ENCODE measurements around the gene WDR64. TPM values are rescaled to one million over a fixed set of nuclear protein-coding genes. Genes with fewer than 3 reads are reported as not detected.
"Not testable (repeated sequence)": the region's sequence is repeated elsewhere in the genome, so short reads cannot be mapped to it uniquely, and the experiment has no call there.

The WDR64 gene
- total RNA-seq, 2 donors from 2014 or later = 0.12 TPM; not detected in 1

- Mint-ChIP-seq H3K36me3 (ENCODE audit: insufficient read depth in 2 of 2) (no peaks in the 10 kb centered on the region), H3K4me1 (ENCODE audit: low read depth) (peaks cover 6% of the 10 kb centered on the region), H3K4me3 (no peak overlapping the region), H3K27ac (no peak overlapping the region), H3K9me3 (peaks cover 0 to 2% of the 10 kb centered on the region in 2 donors), H3K27me3 (ENCODE audit: low read depth) (peaks cover 8% of the 10 kb centered on the region)
- ATAC-seq (replicated peaks in 1 of 2) = no peak
- no peak for DNase-seq
Measured at GRCh38 chr1:241648159-241648558, 3.9 kb upstream of the WDR64 start.

GRCh38 chr1:241654019-241654418 lies 1.9 kb downstream of the WDR64 start:
- peaks cover 6% of the 10 kb centered on the region for H3K4me1 Mint-ChIP-seq (ENCODE audit: low read depth)
- no peak overlapping the region for H3K27ac Mint-ChIP-seq
- ATAC-seq (replicated peaks in 1 of 2) (no peak), DNase-seq (no peak)
- peaks cover 0 to 2% of the 10 kb centered on the region in 2 donors for H3K9me3 Mint-ChIP-seq
- H3K36me3 Mint-ChIP-seq (ENCODE audit: insufficient read depth in 2 of 2) = no peaks in the 10 kb centered on the region
- peaks cover 16% of the 10 kb centered on the region for H3K27me3 Mint-ChIP-seq (ENCODE audit: low read depth)
- H3K4me3 Mint-ChIP-seq = no peak overlapping the region

DNA sequence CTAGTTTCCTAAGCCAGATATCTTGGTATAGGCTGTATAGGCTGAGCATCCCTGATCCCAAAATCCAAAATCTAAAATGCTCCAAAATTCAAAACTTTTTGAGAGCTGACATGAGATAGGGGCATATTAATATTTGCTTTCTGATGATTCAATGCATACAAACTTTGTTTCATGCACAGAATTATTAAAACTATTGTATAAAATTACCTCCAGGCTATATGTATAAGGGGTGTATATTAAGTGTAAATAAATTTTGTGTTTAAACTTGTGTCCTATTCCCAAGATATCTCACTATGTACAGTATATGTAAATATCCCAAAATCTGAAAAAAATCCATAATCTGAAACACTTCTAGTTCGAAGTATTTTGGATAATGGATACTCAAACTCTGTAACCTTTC lies 2.6 kb downstream of the WDR64 start:
- Mint-ChIP-seq H3K27me3 (ENCODE audit: low read depth) (peaks cover 16% of the 10 kb centered on the region), H3K4me3 (no peak overlapping the region), H3K27ac (no peak overlapping the region), H3K4me1 (ENCODE audit: low read depth) (peaks cover 6% of the 10 kb centered on the region), H3K9me3 (peaks cover 0 to 2% of the 10 kb centered on the region in 2 donors), H3K36me3 (ENCODE audit: insufficient read depth in 2 of 2) (no peaks in the 10 kb centered on the region)
- ATAC-seq (replicated peaks in 1 of 2) = no peak
- no peak for DNase-seq

DNA sequence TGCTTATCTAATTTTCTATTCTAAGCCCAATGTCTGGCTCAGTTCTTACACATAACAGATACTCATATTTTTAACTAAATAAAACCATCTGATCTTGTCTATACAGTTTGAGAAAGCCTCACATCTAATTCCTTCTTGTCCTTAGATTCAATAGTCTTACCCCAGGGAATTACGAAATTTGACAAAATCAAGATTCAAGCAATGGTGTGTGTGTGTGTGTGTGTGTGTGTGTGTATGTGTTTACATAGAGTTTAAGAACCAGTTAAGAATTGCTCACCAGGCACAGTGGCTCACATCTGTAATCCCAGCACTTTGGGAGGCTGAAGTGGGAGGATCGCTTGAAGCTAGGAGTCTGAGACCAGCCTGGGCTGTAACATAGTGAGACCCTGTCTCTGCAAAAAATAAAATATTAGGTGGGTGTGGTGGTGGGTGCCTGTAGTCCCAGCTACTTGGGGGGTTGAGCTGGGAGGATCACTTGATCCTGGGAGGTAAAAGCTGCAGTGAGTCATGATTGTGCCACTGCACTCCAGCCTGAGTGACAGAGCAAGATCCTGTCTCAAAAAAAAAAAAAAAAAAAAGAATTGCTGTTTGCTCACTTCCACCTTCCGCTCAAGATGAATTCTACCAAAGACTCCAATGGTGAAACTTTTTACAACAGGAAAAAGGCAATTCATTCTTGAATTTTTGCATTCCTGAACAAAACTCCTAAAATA lies 6.2 kb downstream of the WDR64 start:
- ATAC-seq (replicated peaks in 1 of 2) = no peak
- Mint-ChIP-seq H3K4me1 (ENCODE audit: low read depth) (peaks cover 12% of the 10 kb centered on the region), H3K36me3 (ENCODE audit: insufficient read depth in 2 of 2) (no peaks in the 10 kb centered on the region), H3K27ac (no peak overlapping the region), H3K4me3 (no peak overlapping the region), H3K9me3 (peaks cover 0 to 2% of the 10 kb centered on the region in 2 donors), H3K27me3 (ENCODE audit: low read depth) (peaks cover 8% of the 10 kb centered on the region)
- no peak for DNase-seq

DNA sequence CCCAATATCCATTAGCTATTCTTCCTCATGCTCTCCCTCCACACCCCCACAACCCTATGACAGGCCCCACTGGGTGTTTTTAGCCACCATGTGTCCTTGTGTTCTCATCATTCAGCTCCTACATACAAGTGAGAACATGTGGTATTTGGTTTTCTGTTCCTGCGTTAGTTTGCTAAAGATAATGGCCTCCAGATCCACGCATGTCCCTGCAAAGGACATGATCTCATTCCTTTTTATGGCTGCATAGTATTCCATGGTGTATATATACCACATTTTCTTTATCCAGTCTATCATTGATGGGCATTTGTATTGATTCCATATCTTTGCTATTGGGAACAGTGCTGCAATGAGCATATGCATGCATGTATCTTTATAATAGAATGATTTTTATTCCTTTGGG lies 6.9 kb downstream of the WDR64 start:
- H3K36me3 Mint-ChIP-seq (ENCODE audit: insufficient read depth in 2 of 2); H3K27me3 Mint-ChIP-seq (ENCODE audit: low read depth); DNase-seq; H3K9me3 Mint-ChIP-seq; ATAC-seq (replicated peaks in 1 of 2); H3K4me3 Mint-ChIP-seq; H3K4me1 Mint-ChIP-seq (ENCODE audit: low read depth); H3K27ac Mint-ChIP-seq: not testable (repeated sequence)

- no peak for ATAC-seq (replicated peaks in 1 of 2)
- Mint-ChIP-seq H3K27me3 (ENCODE audit: low read depth) (no peaks in the 10 kb centered on the region), H3K4me1 (ENCODE audit: low read depth) (peaks cover 10% of the 10 kb centered on the region), H3K27ac (no peak overlapping the region), H3K36me3 (ENCODE audit: insufficient read depth in 2 of 2) (no peaks in the 10 kb centered on the region), H3K4me3 (no peak overlapping the region), H3K9me3 (peaks cover 0 to 2% of the 10 kb centered on the region in 2 donors)
- no peak for DNase-seq
Measured at GRCh38 chr1:241660424-241660972, 8.4 kb downstream of the WDR64 start.

GRCh38 chr1:241666419-241666818 lies 14.3 kb downstream of the WDR64 start:
- Mint-ChIP-seq H3K4me1 (ENCODE audit: low read depth) (peaks cover 31% of the 10 kb centered on the region), H3K27me3 (ENCODE audit: low read depth) (no peaks in the 10 kb centered on the region), H3K9me3 (peaks cover 0 to 3% of the 10 kb centered on the region in 2 donors), H3K36me3 (ENCODE audit: insufficient read depth in 2 of 2) (no peaks in the 10 kb centered on the region), H3K4me3 (no peak overlapping the region), H3K27ac (no peak overlapping the region)
- ATAC-seq (replicated peaks in 1 of 2) = no peak
- DNase-seq = no peak

DNA sequence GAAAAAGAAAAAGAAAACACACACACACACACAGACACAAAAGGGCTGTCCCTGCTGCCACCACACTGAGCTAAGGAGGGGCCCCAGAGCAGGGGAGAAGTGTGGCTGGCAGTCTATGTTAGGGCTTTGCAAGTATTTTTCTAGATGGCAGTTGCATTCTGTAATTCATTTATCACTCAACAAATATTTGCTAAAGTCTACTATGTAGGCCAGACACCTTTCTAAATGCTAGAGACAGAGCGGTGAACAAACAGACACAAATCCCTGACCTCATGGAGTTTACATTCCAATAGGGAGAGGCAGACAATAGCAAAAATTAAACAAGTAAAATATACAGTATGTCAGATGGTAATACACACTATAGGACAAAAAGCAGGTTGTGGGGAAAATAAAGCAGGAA lies 20.2 kb downstream of the WDR64 start:
- Mint-ChIP-seq H3K4me1 (ENCODE audit: low read depth) (peaks cover 54% of the 10 kb centered on the region), H3K27ac (no peak overlapping the region), H3K9me3 (peaks cover 0 to 3% of the 10 kb centered on the region in 2 donors), H3K4me3 (no peak overlapping the region), H3K27me3 (ENCODE audit: low read depth) (no peaks in the 10 kb centered on the region), H3K36me3 (ENCODE audit: insufficient read depth in 2 of 2) (no peaks in the 10 kb centered on the region)
- no peak for DNase-seq
- no peak for ATAC-seq (replicated peaks in 1 of 2)

DNA sequence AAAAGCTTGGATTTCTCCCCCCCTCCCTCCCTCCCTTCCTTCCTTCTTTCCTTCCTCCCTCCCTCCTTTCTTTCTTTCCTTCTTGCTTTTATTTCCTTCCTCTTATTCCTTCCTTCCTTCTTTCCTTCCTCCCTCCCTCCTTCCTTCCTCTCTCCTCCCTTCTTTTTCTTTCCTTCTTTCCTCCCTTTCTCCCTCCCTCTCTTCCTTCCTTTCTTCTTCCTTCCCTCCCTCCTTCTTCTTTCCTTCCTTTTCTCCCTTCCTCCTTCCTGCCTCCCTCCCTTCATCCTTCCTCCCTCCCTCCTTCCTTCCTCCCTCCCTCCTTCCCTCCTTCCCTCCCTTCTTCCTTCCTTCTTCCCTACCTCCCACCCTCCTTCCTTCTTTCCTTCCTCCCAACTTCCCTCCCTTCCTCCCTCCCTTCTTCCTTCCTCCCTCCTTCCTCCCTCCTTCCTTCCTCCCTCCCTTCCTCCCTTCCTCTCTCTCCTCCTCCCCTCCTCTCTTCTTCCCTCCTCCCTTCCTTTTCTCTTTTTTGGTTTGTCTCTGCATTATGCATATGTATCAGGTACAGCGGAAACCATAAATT lies 22.8 kb downstream of the WDR64 start:
- H3K27me3 Mint-ChIP-seq (ENCODE audit: low read depth) = peaks cover 2% of the 10 kb centered on the region
- no peak overlapping the region for H3K4me3 Mint-ChIP-seq
- H3K27ac Mint-ChIP-seq = no peak overlapping the region
- no peaks in the 10 kb centered on the region for H3K36me3 Mint-ChIP-seq (ENCODE audit: insufficient read depth in 2 of 2)
- peaks cover 54% of the 10 kb centered on the region for H3K4me1 Mint-ChIP-seq (ENCODE audit: low read depth)
- no peaks in the 10 kb centered on the region for H3K9me3 Mint-ChIP-seq
- DNase-seq = no peak
- ATAC-seq (replicated peaks in 1 of 2) = no peak

DNA sequence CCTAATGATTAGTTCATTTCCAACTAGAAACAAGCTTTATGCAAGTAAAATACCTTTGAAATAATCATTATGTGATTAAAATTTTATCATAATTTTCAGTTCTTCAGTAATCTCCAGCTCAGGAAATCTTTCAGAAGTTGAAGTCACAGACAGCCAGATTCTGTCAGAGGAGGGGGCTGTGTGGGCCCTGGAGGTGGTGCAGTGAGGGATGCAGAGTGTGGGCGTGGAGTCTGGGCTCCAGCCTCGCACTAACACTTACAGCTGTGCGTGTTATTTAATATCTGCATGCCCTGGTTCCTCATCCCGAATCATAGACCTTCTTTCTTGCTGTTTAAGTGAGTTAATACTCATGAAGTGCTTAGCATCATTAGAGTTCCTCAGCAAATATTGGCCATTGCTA lies 23.9 kb downstream of the WDR64 start:
- H3K27ac Mint-ChIP-seq = no peak overlapping the region
- H3K27me3 Mint-ChIP-seq (ENCODE audit: low read depth) = peaks cover 12% of the 10 kb centered on the region
- H3K36me3 Mint-ChIP-seq (ENCODE audit: insufficient read depth in 2 of 2) = no peaks in the 10 kb centered on the region
- no peaks in the 10 kb centered on the region for H3K9me3 Mint-ChIP-seq
- ATAC-seq (replicated peaks in 1 of 2) (no peak), DNase-seq (peak in 1 of 2 donors; percentile 2)
- H3K4me3 Mint-ChIP-seq = no peak overlapping the region
- peaks cover 45% of the 10 kb centered on the region for H3K4me1 Mint-ChIP-seq (ENCODE audit: low read depth)

GRCh38 chr1:241677201-241677600 lies 25.1 kb downstream of the WDR64 start:
- H3K27me3 Mint-ChIP-seq (ENCODE audit: low read depth) = peaks cover 12% of the 10 kb centered on the region
- ATAC-seq (replicated peaks in 1 of 2) = peak; percentile 99
- peak; percentile 42 to 45 for DNase-seq
- H3K9me3 Mint-ChIP-seq = no peaks in the 10 kb centered on the region
- H3K36me3 Mint-ChIP-seq (ENCODE audit: insufficient read depth in 2 of 2) = no peaks in the 10 kb centered on the region
- peak overlapping the region; percentile 91 for H3K27ac Mint-ChIP-seq
- peaks cover 33% of the 10 kb centered on the region for H3K4me1 Mint-ChIP-seq (ENCODE audit: low read depth)
- peak overlapping the region; percentile 42 to 68 for H3K4me3 Mint-ChIP-seq

DNA sequence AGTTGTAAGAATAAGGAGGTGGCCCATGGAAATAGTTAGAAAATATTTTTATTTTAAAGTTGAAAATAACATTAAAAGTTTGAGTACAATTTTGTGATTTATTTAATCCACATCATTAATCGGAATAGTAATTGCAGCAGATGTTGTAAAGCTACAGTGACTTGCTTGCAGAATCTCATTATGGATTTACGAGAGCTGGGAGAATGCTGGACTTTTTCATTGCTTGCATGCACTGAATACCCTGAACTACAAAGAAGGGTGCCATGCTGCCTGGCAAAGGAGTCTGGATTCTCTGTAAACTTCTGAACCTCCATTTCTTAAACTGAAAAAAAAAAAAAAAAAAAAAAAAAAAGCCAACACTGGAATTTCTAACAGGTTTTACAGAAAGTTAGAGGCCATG lies 26.5 kb downstream of the WDR64 start:
- Mint-ChIP-seq H3K9me3 (no peaks in the 10 kb centered on the region), H3K36me3 (ENCODE audit: insufficient read depth in 2 of 2) (no peaks in the 10 kb centered on the region), H3K27me3 (ENCODE audit: low read depth) (peaks cover 12% of the 10 kb centered on the region), H3K4me1 (ENCODE audit: low read depth) (peaks cover 26% of the 10 kb centered on the region), H3K27ac (no peak overlapping the region), H3K4me3 (no peak overlapping the region)
- DNase-seq (no peak), ATAC-seq (replicated peaks in 1 of 2) (no peak)

GRCh38 chr1:241679404-241679803 lies 27.3 kb downstream of the WDR64 start:
- no peaks in the 10 kb centered on the region for H3K36me3 Mint-ChIP-seq (ENCODE audit: insufficient read depth in 2 of 2)
- ATAC-seq (replicated peaks in 1 of 2) (no peak), DNase-seq (no peak)
- H3K27me3 Mint-ChIP-seq (ENCODE audit: low read depth) = peaks cover 12% of the 10 kb centered on the region
- no peaks in the 10 kb centered on the region for H3K9me3 Mint-ChIP-seq
- H3K4me3 Mint-ChIP-seq = no peak overlapping the region
- peaks cover 26% of the 10 kb centered on the region for H3K4me1 Mint-ChIP-seq (ENCODE audit: low read depth)
- no peak overlapping the region for H3K27ac Mint-ChIP-seq
